Hepatocyte (in vitro differentiated cells): ENCODE results near the gene IL1RAPL2. TPM values are rescaled to one million over a fixed set of nuclear protein-coding genes. Genes with fewer than 3 reads are reported as not detected.

ENCODE experiments used
- DNase-seq: peaks from one replicate; pipeline ENCODE4 v3.0.0-alpha.2; 2016; ENCODE audit warnings: low spot score
- H2AFZ ChIP-seq: fragments of 200-600 bp; sonication (generic); 2 replicates; pipeline ENCODE4 v1.6.0; 2016; ENCODE audit warnings: antibody characterized with exemption, mild to moderate bottlenecking
- H3K27ac ChIP-seq: fragments of 200-600 bp; sonication (generic); 2 replicates; pipeline ENCODE4 v1.5.1; 2016; ENCODE audit warnings: mild to moderate bottlenecking
- H3K27me3 ChIP-seq: fragments of 200-600 bp; sonication (generic); 2 replicates; pipeline ENCODE4 v1.6.1; 2016
- H3K36me3 ChIP-seq: fragments of 200-600 bp; sonication (generic); replicated peaks from 2 replicates; pipeline ENCODE4 v1.5.1; 2016; ENCODE audit warnings: low read depth; ENCODE audit not compliant: insufficient read depth
- H3K4me1 ChIP-seq: fragments of 200-600 bp; sonication (generic); 2 replicates; pipeline ENCODE4 v1.5.1; 2016; ENCODE audit warnings: mild to moderate bottlenecking, moderate library complexity; ENCODE audit not compliant: insufficient read depth
- H3K4me2 ChIP-seq: fragments of 200-600 bp; sonication (generic); 2 replicates; pipeline ENCODE4 v1.6.0; 2016
- H3K4me3 ChIP-seq: fragments of 200-600 bp; sonication (generic); 2 replicates; pipeline ENCODE4 v1.5.1; 2016; ENCODE audit warnings: mild to moderate bottlenecking
- H3K79me2 ChIP-seq: fragments of 200-600 bp; sonication (generic); 2 replicates; pipeline ENCODE4 v1.6.0; 2017; ENCODE audit warnings: mild to moderate bottlenecking
- H3K9me2 ChIP-seq: fragments of 200-600 bp; sonication (generic); replicated peaks from 2 replicates; pipeline ENCODE4 v1.6.0; 2017; ENCODE audit warnings: mild to moderate bottlenecking; ENCODE audit not compliant: insufficient read depth
- H3K9me3 ChIP-seq: fragments of 200-600 bp; sonication (generic); 2 replicates; pipeline ENCODE4 v1.5.1; 2016; ENCODE audit warnings: low read depth, mild to moderate bottlenecking
- H4K20me1 ChIP-seq: fragments of 200-600 bp; sonication (generic); 2 replicates; pipeline ENCODE4 v1.6.0; 2016; ENCODE audit warnings: mild to moderate bottlenecking; ENCODE audit not compliant: insufficient read depth, poor library complexity, severe bottlenecking
- CTCF ChIP-seq: fragments of 200-600 bp; sonication (generic); IDR thresholded peaks from 2 replicates; pipeline ENCODE4 v1.5.1; 2016; ENCODE audit warnings: antibody characterized with exemption, mild to moderate bottlenecking; ENCODE audit not compliant: poor library complexity
- EZH2 ChIP-seq: fragments of 200-600 bp; sonication (generic); IDR thresholded peaks from 2 replicates; pipeline ENCODE4 v1.6.1; 2016; ENCODE audit warnings: antibody characterized with exemption, mild to moderate bottlenecking, borderline replicate concordance
- EZH2phosphoT487 ChIP-seq: fragments of 200-600 bp; sonication (generic); IDR thresholded peaks from one replicate; pipeline ENCODE4 v1.6.1; 2018; ENCODE audit warnings: antibody characterized with exemption, mild to moderate bottlenecking, low read depth, moderate library complexity; ENCODE audit not compliant: unreplicated experiment, severe bottlenecking
- WGBS: methylation state at CpG from one replicate; pipeline ENCODE4 v1.1.6; 2016; ENCODE audit warnings: low lambda C conversion rate; ENCODE audit errors: missing lambda C conversion rate; 5-methylcytosine and 5-hydroxymethylcytosine counted together
- polyA plus RNA-seq: library from polyadenylated mRNA; unstranded; fragments of >200 nt; fragmentation: Nextera tagmentation; extraction: Ambion mirVana; gene quantifications from 2 replicates; pipeline ENCODE4 v1.2.1, GENCODE V29; 2016
- total RNA-seq: library from RNA; depleted of rRNA; stranded (reverse); fragments of >200 nt; gene quantifications from 2 replicates; pipeline ENCODE4 v1.2.3, GENCODE V29; 2014

The IL1RAPL2 gene
- total and polyA plus RNA-seq, 2 experiments from 2014 or later, result 0.40 TPM; not detected in 1

DNA sequence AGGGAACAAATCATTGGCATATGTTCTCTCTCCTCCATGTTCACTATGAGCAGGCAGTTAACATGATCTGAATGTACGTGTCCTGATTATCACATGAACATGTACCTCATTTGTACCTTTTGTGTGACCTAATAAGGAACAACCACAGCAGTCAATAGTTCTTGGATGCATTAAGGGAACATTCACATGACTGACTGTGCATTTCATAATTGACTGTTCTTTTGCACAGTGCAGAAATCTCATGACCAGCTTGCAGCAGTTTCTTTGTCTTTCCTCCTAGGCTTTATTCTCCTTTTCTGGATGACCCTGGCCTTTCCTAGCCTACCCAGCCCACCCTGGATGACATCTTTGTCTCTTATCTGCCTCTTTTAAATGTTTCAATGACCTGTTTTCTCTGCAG is 711.1 kb downstream of the IL1RAPL2 start:
- Histone ChIP-seq H3K36me3 (no peaks in the 10 kb centered on the region), H2AFZ (no peak overlapping the region), H3K9me2 (no peaks in the 10 kb centered on the region), H3K27me3 (no peaks in the 10 kb centered on the region), H3K4me2 (no peak overlapping the region), H3K9me3 (no peaks in the 10 kb centered on the region), H4K20me1 (no peaks in the 10 kb centered on the region), H3K4me1 (no peaks in the 10 kb centered on the region), H3K79me2 (no peaks in the 10 kb centered on the region), H3K27ac (no peak overlapping the region), H3K4me3 (no peak overlapping the region)
- WGBS, result 56% methylated on average over 1 of the region's 1 CpG
- DNase-seq, result no peak
- no peak for TF ChIP-seq EZH2phosphoT487
- no peak for TF ChIP-seq CTCF
- TF ChIP-seq EZH2, result no peak

DNA sequence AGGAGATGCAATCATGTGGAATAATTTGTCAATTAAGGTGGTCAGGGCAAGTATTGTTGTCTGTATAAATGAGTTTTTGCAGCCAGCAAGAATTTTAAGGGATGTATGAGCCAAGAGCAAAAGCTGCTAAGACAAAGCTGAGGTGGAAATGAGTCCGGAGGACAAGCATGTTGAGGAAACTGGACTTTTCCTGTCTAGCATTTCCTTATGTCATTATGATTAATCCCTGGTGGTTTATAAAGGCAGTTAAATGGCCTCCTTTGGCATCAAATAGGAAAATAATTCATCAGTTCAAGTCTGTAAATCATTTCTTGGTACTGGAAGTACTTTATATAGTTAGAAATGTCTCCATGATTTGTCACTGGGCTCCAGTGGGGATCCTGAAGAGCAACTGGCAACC is 716.1 kb downstream of the IL1RAPL2 start:
- DNase-seq, result no peak
- Histone ChIP-seq H2AFZ (no peak overlapping the region), H3K4me2 (no peak overlapping the region), H3K27ac (no peak overlapping the region), H3K4me1 (no peaks in the 10 kb centered on the region), H3K9me3 (no peaks in the 10 kb centered on the region), H3K9me2 (no peaks in the 10 kb centered on the region), H3K79me2 (no peaks in the 10 kb centered on the region), H3K27me3 (no peaks in the 10 kb centered on the region), H4K20me1 (no peaks in the 10 kb centered on the region), H3K4me3 (no peak overlapping the region), H3K36me3 (no peaks in the 10 kb centered on the region)
- WGBS, result 95% methylated on average over 1 of the region's 1 CpG
- TF ChIP-seq EZH2phosphoT487 (no peak), CTCF (no peak), EZH2 (no peak)

DNA sequence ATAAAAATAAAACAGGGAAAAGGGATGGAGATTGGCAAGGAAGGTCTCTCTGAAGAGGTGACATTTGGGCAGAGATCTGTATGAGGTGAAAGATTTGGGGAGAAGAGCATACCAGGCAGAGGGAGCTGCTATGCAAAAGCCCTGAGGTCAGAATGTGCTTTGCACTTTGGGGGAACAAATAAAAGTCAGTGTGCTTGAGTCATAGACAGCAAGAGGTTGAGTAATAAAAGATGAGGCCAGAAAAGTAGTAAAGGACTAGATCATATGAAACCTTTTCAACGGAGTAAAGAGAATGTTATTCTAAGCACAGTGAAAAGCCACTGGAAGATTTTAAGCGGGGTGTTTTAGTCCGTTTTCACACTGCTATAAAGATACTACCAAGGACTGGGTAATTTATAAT is 731.0 kb downstream of the IL1RAPL2 start:
- no peaks in the 10 kb centered on the region for H4K20me1 ChIP-seq

More for the DNA sequence above, 731.0 kb downstream of the IL1RAPL2 start:
- Histone ChIP-seq H3K36me3 (no peaks in the 10 kb centered on the region), H3K27me3 (no peaks in the 10 kb centered on the region), H3K27ac (no peak overlapping the region), H3K9me3 (no peaks in the 10 kb centered on the region), H2AFZ (no peak overlapping the region), H3K4me2 (no peak overlapping the region), H3K4me3 (no peak overlapping the region), H3K9me2 (no peaks in the 10 kb centered on the region), H3K4me1 (no peaks in the 10 kb centered on the region), H3K79me2 (no peaks in the 10 kb centered on the region)
- TF ChIP-seq EZH2 (no peak), EZH2phosphoT487 (no peak), CTCF (no peak)
- 63% methylated on average over 3 of the region's 3 CpGs for WGBS
- no peak for DNase-seq
